SU-DHL-6 (cell line): ENCODE results near the gene ATP8A1.
A peak's percentile ranks its signal among the peaks of the same experiment; 100 is the strongest.

Experiments
- H2AFZ ChIP-seq: fragments of 200-600 bp; sonication (generic); 2 replicates; pipeline ENCODE4 v1.6.1; 2014; ENCODE audit warnings: low read depth, mild to moderate bottlenecking, moderate library complexity, mixed read lengths, antibody characterized with exemption, low read length; ENCODE audit not compliant: severe bottlenecking
- H3F3A ChIP-seq: fragments of 200-600 bp; shearing (Covaris generic); 2 replicates; pipeline ENCODE4 v1.6.0; 2016; ENCODE audit warnings: antibody characterized with exemption, mild to moderate bottlenecking; ENCODE audit not compliant: insufficient read depth
- H3K27ac ChIP-seq: fragments of 200-600 bp; sonication (generic); 2 replicates; pipeline ENCODE4 v1.5.1; 2016; ENCODE audit warnings: low read depth, mild to moderate bottlenecking, low read length, moderate library complexity, mixed read lengths
- H3K27me3 ChIP-seq: fragments of 200-600 bp; sonication (generic), shearing (Covaris generic); 2 replicates; pipeline ENCODE4 v1.6.0; 2014; ENCODE audit warnings: mild to moderate bottlenecking, low read length
- H3K36me3 ChIP-seq: fragments of 200-600 bp; sonication (generic); 2 replicates; pipeline ENCODE4 v1.6.1; 2014; ENCODE audit warnings: mild to moderate bottlenecking, low read length, mixed read lengths
- H3K4me2 ChIP-seq: fragments of 300-600, 200-600 bp; shearing (Covaris generic), sonication (generic); 2 replicates; pipeline ENCODE4 v1.6.0; 2014; ENCODE audit warnings: low read length, low read depth, mild to moderate bottlenecking; ENCODE audit not compliant: poor library complexity, severe bottlenecking
- H3K4me3 ChIP-seq: fragments of 200-600 bp; sonication (generic); 2 replicates; pipeline ENCODE4 v1.5.1; 2014; ENCODE audit warnings: antibody characterized with exemption, low read length, mild to moderate bottlenecking, mixed read lengths; ENCODE audit not compliant: insufficient read depth, poor library complexity, severe bottlenecking
- H3K79me2 ChIP-seq: fragments of 200-600 bp; sonication (generic); 2 replicates; pipeline ENCODE4 v1.6.1; 2014; ENCODE audit warnings: mild to moderate bottlenecking, low read length, moderate library complexity; ENCODE audit not compliant: insufficient read depth
- H3K9ac ChIP-seq: fragments of 200-600 bp; sonication (generic); 2 replicates; pipeline ENCODE4 v1.7.0; 2014; ENCODE audit warnings: mild to moderate bottlenecking, low read length
- H3K9me2 ChIP-seq: fragments of 200-600 bp; sonication (generic); replicated peaks from 2 replicates; pipeline ENCODE4 v1.6.1; 2014; ENCODE audit warnings: low read length; ENCODE audit not compliant: insufficient read depth
- H3K9me3 ChIP-seq: fragments of 200-600 bp; sonication (generic); 2 replicates; pipeline ENCODE4 v1.6.1; 2014; ENCODE audit warnings: low read length, mixed read lengths; ENCODE audit not compliant: insufficient read depth
- H4K20me1 ChIP-seq: fragments of 200-600 bp; sonication (generic); 2 replicates; pipeline ENCODE4 v1.6.1; 2014; ENCODE audit warnings: low read depth, mild to moderate bottlenecking, antibody characterized with exemption, low read length, moderate library complexity, mixed read lengths
- EZH2phosphoT487 ChIP-seq: fragments of 200-600 bp; sonication (generic), shearing (Covaris generic); conservative IDR thresholded peaks from 2 replicates; pipeline ENCODE4 v1.6.1; 2018; ENCODE audit warnings: mild to moderate bottlenecking, antibody characterized with exemption, low read length, moderate library complexity, mixed read lengths
- TF ChIP-seq, protein P1 (sequence below): fragments of 200-600 bp; sonication (generic); IDR thresholded peaks from one replicate; pipeline ENCODE4 v1.5.1; 2017; ENCODE audit warnings: antibody characterized with exemption, mild to moderate bottlenecking, low read length, moderate library complexity; ENCODE audit not compliant: insufficient read depth, poor library complexity, severe bottlenecking

Gene ATP8A1

DNA sequence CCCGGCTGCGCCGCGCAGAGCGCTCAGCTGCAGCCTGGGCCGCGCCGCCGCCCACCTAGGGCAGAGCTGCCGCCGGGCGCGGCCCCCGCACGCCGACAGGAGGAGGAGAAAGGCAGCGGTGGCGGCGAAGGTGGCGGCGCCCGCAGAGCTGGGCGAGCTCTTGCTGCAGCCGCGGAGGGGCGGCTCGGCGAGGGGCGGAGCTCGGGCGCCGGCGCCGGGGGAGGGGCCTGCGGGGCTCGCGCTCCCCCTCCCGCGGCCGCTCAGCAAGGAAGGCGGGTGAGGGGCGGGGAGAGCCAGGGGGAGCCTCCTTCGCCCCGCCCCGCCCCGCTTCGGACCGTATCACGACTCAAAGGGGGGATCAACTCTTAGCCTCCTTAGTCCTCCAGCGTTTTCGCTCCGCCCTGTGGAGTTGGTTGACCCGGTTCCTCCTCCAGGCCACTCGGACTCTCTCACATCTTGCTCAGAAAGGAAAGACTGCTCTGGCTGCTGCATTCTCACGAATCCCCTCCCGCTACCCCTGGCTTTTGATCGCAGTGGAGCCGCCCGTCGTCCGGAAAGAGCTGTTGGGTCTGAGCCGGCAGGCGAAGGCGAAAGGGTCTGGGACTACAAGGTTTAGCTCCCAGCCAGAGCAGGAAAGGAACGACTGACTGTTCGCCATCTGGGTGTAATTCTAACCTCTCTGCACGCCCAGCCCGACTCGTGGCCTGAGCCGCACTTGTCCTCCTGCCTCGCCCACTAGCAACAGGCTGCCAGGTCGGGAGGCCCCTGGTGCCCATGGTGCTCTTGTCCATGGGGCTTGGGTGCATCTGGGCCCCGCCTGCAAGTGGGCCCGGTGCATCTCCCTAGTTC is at the start of gene ATP8A1:
Gene ATP8A1, minus strand, starts transcription at position 162 of the 849 bp plus-strand sequence. CDS start 232 bp downstream, outside the sequence.
- Histone ChIP-seq H3K9me2 (no peaks in the 10 kb centered on the region), H3F3A (no peaks in the 10 kb centered on the region), H3K9me3 (no peaks in the 10 kb centered on the region; the same call in 1 of the 2 replicates), H3K27ac (peak within 1 kb of the TSS; percentile 81), H3K36me3 (no peaks in the 10 kb centered on the region), H4K20me1 (no peaks in the 10 kb centered on the region), H3K9ac (peak within 1 kb of the TSS; percentile 70), H3K4me3 (peak within 1 kb of the TSS; percentile 86), H3K27me3 (no peaks in the 10 kb centered on the region), H3K4me2 (peak within 1 kb of the TSS; percentile 78), H2AFZ (peak within 1 kb of the TSS; percentile 87), H3K79me2 (peaks cover 39% of the 10 kb centered on the region)
- no peak for TF ChIP-seq EZH2phosphoT487
- TF ChIP-seq, protein P1, sequence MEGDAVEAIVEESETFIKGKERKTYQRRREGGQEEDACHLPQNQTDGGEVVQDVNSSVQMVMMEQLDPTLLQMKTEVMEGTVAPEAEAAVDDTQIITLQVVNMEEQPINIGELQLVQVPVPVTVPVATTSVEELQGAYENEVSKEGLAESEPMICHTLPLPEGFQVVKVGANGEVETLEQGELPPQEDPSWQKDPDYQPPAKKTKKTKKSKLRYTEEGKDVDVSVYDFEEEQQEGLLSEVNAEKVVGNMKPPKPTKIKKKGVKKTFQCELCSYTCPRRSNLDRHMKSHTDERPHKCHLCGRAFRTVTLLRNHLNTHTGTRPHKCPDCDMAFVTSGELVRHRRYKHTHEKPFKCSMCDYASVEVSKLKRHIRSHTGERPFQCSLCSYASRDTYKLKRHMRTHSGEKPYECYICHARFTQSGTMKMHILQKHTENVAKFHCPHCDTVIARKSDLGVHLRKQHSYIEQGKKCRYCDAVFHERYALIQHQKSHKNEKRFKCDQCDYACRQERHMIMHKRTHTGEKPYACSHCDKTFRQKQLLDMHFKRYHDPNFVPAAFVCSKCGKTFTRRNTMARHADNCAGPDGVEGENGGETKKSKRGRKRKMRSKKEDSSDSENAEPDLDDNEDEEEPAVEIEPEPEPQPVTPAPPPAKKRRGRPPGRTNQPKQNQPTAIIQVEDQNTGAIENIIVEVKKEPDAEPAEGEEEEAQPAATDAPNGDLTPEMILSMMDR = no peak

- no peak for TF ChIP-seq EZH2phosphoT487
- TF ChIP-seq, protein P1 = no peak
- Histone ChIP-seq H3K9ac (no peak overlapping the region), H4K20me1 (no peaks in the 10 kb centered on the region), H3K9me3 (no peaks in the 10 kb centered on the region), H3K36me3 (no peaks in the 10 kb centered on the region), H3K79me2 (no peaks in the 10 kb centered on the region), H3K27ac (no peak overlapping the region), H3K4me3 (no peak overlapping the region), H3F3A (no peaks in the 10 kb centered on the region), H3K4me2 (no peak overlapping the region), H2AFZ (no peak overlapping the region), H3K27me3 (no peaks in the 10 kb centered on the region), H3K9me2 (no peaks in the 10 kb centered on the region)
Measured at GRCh38 chr4:42706086-42706485, 49.2 kb upstream of the ATP8A1 start.

- Histone ChIP-seq H3F3A (no peaks in the 10 kb centered on the region), H3K79me2 (no peaks in the 10 kb centered on the region)
Measured at GRCh38 chr4:42703813-42704212, 46.9 kb upstream of the ATP8A1 start.

More at GRCh38 chr4:42703813-42704212, 46.9 kb upstream of the ATP8A1 start:
- no peaks in the 10 kb centered on the region for H3K9me3 ChIP-seq
- no peaks in the 10 kb centered on the region for H3K27me3 ChIP-seq
- no peaks in the 10 kb centered on the region for H3K9me2 ChIP-seq
- H4K20me1 ChIP-seq = no peaks in the 10 kb centered on the region
- no peak for TF ChIP-seq EZH2phosphoT487
- TF ChIP-seq, protein P1 = no peak
- no peaks in the 10 kb centered on the region for H3K36me3 ChIP-seq
- no peak overlapping the region for H3K9ac ChIP-seq
- H3K27ac ChIP-seq = no peak overlapping the region
- no peak overlapping the region for H3K4me2 ChIP-seq
- H2AFZ ChIP-seq = no peak overlapping the region
- H3K4me3 ChIP-seq = no peak overlapping the region
